GM18867 (cell line): Measurements from ENCODE around the gene TIAL1.
"Not testable (repeated sequence)": the region's sequence is repeated elsewhere in the genome, so short reads cannot be mapped to it uniquely, and the experiment has no call there.

ENCODE experiments used
- ATAC-seq: cut with Tn5 transposase; IDR thresholded peaks from one replicate; pipeline ENCODE4 v1.9.1; 2021; ENCODE audit warnings: mild to moderate bottlenecking, moderate library complexity; ENCODE audit not compliant: unreplicated experiment

TIAL1 gene

DNA sequence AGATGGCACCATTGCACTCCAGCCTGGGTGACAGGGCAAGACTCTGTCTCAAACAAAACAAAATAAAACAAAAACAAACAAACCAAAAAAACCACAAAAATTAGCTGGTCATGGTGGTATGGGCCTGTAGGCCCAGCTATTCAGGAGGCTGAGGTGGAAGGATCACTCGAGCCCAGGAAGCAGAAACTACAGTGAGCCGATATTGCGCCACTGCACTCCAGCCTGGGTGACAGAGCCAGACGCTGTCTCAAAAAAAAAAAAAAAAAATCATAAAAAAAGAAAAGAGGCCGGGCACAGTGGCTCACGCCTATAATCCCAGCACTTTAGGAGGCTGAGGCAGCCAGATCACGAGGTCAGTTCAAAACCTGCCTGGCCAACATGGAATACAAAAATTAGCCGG, 64.0 kb downstream of the TIAL1 start:
- ATAC-seq, result not testable (repeated sequence)

- not testable (repeated sequence) for ATAC-seq
These were observed 64.5 kb downstream of the TIAL1 start for GRCh38 chr10:119532251-119532650.

DNA sequence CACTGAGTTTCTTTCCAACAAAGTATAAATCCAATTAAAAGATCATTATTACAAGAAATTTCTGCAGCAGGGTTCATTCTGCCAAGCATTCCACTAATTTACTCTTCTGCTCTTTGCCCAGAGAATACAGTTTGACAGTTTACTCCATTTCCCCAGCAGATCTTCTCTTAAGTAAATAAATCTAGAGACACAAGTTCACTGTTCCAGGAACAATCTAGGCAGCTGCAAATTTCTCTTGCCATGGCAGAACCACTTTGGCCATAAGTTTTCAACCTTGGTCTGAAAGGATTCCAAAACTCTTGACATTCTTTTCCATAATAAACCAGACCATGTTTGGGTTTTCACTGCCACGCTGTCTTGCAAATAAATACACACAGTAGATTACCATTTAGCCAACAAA, 65.7 kb downstream of the TIAL1 start:
- ATAC-seq, result no peak

DNA sequence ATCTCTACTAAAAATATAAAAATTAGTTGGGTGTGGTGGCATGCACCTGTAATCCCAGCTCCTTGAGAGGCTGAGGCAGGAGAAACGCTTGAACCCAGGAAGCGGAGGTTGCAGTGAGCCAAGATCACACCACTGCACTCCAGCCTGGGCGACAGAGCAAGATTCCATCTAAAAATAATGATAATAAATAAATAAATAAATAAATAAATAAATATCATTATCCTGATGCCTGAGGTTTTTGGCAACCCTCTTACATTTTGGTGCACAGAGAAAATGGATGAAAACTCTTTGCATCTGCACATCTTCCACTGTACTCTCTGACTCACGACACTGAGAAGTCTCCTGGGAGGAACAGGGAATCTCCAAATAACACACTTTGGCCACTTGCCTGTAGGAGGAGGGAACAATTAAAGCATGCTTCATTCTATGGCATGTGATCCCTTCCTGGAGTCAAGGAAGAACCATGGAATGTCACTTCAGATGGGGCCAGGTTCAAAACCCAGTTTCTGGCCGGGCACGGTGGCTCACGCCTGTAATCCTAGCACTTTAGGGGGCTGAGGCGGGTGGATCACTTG, 68.0 kb downstream of the TIAL1 start:
- ATAC-seq, result not testable (repeated sequence)

GRCh38 chr10:119526621-119527592, 69.9 kb downstream of the TIAL1 start:
- no peak for ATAC-seq

DNA sequence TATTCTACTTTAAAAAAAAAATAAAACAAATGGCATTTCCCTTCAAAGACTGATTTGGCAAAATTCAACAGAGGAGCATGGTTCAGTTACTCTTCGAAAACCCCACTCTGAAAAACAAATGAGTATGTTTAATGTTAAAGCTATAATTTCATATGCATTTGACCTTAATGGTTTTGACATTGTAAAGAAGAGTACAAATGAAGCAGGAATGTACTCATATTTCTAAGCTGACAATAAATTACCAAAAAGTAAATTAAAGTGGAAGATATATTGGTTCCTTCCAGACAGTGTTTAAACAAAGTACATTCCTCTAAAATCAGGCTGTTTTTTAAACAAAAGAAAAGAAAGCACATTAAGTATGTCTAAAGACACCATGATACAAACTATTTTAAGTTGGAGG, 70.6 kb downstream of the TIAL1 start:
- ATAC-seq, result no peak

DNA sequence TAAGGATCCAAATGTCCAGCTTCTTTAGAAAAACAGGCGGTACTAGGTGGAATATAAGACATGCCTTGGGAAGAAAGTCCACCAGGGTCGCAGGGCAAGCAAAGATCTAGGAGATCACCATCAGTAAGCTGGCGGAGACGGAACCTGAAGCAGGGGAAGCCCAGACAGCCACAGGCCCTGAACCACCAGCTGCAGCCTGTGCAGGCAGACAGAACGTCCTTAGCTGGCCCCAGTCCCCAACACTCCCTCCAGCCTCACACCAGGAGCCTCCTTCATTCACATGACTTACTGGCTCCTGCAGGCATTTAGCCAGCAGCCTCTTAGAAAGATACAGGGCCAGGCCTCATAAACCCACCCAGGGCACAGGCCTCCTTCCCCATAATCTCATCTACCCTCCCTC, 71.6 kb downstream of the TIAL1 start:
- ATAC-seq, result no peak

- no peak for ATAC-seq
These were observed 72.1 kb downstream of the TIAL1 start for GRCh38 chr10:119524720-119525070.

DNA sequence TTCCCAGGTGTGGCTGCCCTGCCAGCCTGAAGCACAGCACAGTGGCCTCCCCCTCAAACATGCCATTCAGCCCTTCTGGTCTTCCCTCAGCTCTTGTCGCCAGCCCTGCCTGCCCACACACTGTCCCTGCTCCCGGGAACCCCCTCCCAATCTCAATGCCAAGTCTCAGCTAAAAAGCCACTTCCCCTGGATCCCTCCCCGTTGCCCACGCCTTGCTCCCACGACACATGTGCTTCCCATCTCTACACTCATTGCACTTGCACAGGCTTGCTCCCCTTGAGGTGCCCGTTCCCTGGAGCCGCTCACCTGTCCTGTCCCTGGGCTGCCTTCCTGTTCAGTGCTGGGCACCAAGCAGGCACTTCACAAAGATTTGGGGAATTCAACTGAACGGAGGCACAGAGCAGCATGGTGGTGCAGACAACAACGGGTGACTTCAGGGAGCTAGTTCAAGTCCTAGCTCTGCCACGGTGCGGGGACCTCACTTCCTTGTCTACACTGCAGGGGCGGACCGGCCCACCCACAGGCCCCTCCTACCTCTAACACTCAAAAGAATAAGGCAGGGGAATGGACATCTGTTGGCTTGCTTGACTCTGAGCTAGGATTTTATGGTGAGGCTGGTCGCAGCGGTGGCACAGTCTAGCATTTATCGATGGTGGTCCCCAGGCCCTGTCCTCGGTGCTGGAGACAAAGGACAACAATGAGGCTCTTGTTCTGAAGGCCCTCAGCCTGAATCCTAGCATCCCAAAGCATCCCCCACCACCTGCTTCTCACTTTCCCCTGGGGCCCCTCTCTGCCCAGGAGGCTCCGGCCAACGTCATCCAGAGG, 72.7 kb downstream of the TIAL1 start:
- no peak for ATAC-seq
